Endothelial cell (in vitro differentiated cells): Measurements from ENCODE around the gene PPIL6. TPM values are rescaled to one million over a fixed set of nuclear protein-coding genes. Genes with fewer than 3 reads are reported as not detected.
"Not testable (repeated sequence)": the region's sequence is repeated elsewhere in the genome, so short reads cannot be mapped to it uniquely, and the experiment has no call there.

Experiments
- DNase-seq: peaks from one replicate; pipeline ENCODE4 v3.0.0; 2021; ENCODE audit warnings: low spot score
- H3K27ac Mint-ChIP-seq: one replicate; pipeline ENCODE4 v1.8.0; 2021; ENCODE audit warnings: mixed read lengths, inconsistent platforms; ENCODE audit not compliant: unreplicated experiment
- H3K27me3 Mint-ChIP-seq: one replicate; pipeline ENCODE4 v1.8.0; 2021; ENCODE audit warnings: mild to moderate bottlenecking, moderate library complexity, mixed read lengths, inconsistent platforms; ENCODE audit not compliant: unreplicated experiment
- H3K36me3 Mint-ChIP-seq: one replicate; pipeline ENCODE4 v1.8.0; 2021; ENCODE audit warnings: mild to moderate bottlenecking, low read depth, mixed read lengths, inconsistent platforms; ENCODE audit not compliant: unreplicated experiment
- H3K4me1 Mint-ChIP-seq: one replicate; pipeline ENCODE4 v1.8.0; 2021; ENCODE audit warnings: mild to moderate bottlenecking, mixed read lengths, inconsistent platforms; ENCODE audit not compliant: unreplicated experiment
- H3K4me3 Mint-ChIP-seq: one replicate; pipeline ENCODE4 v1.8.0; 2021; ENCODE audit warnings: mild to moderate bottlenecking, mixed read lengths, inconsistent platforms; ENCODE audit not compliant: unreplicated experiment
- H3K9me3 Mint-ChIP-seq: one replicate; pipeline ENCODE4 v1.8.0; 2021; ENCODE audit warnings: mixed read lengths, inconsistent platforms; ENCODE audit not compliant: unreplicated experiment
- CTCF ChIP-seq: fragments of 200-600 bp; sonication (generic); IDR thresholded peaks from one replicate; pipeline ENCODE4 v1.5.0; 2021; ENCODE audit warnings: antibody characterized with exemption; ENCODE audit not compliant: unreplicated experiment
- total RNA-seq: library from RNA; stranded (reverse); fragmentation: NEBNext Ultra II Directional; extraction: Animal tissue kit (Norgen Biotek cat#: 25700); gene quantifications from one replicate; pipeline ENCODE4 v1.2.1, GENCODE V29; 2021; ENCODE audit not compliant: unreplicated experiment

The PPIL6 gene
- total RNA-seq, 1 donor from 2014 or later, result 0.95 TPM

- TF ChIP-seq CTCF, result no peak
- H3K4me3 Mint-ChIP-seq, result no peak overlapping the region
- H3K27me3 Mint-ChIP-seq, result peaks cover 2% of the 10 kb centered on the region
- no peaks in the 10 kb centered on the region for H3K9me3 Mint-ChIP-seq
- no peak overlapping the region for H3K27ac Mint-ChIP-seq
- H3K36me3 Mint-ChIP-seq, result peaks cover 24% of the 10 kb centered on the region
- H3K4me1 Mint-ChIP-seq, result no peaks in the 10 kb centered on the region
- no peak for DNase-seq
These were observed 70.1 kb downstream of the PPIL6 start for GRCh38 chr6:109370336-109370735.

GRCh38 chr6:109369728-109370127, 70.7 kb downstream of the PPIL6 start:
- no peak for TF ChIP-seq CTCF
- Mint-ChIP-seq H3K9me3 (no peaks in the 10 kb centered on the region), H3K36me3 (peaks cover 23% of the 10 kb centered on the region), H3K4me3 (no peak overlapping the region), H3K4me1 (no peaks in the 10 kb centered on the region), H3K27ac (no peak overlapping the region), H3K27me3 (peaks cover 2% of the 10 kb centered on the region)
- no peak for DNase-seq

GRCh38 chr6:109364382-109365078, 75.9 kb downstream of the PPIL6 start:
- not testable (repeated sequence) for DNase-seq

GRCh38 chr6:109363753-109364152, 76.7 kb downstream of the PPIL6 start:
- Mint-ChIP-seq H3K36me3 (peaks cover 47% of the 10 kb centered on the region), H3K27ac (no peak overlapping the region), H3K9me3 (no peaks in the 10 kb centered on the region), H3K4me1 (no peaks in the 10 kb centered on the region), H3K27me3 (no peaks in the 10 kb centered on the region), H3K4me3 (no peak overlapping the region)
- DNase-seq, result no peak
- TF ChIP-seq CTCF, result no peak

More at GRCh38 chr6:109364382-109365078, 75.9 kb downstream of the PPIL6 start:
- not testable (repeated sequence) for H3K27me3 Mint-ChIP-seq, H3K27ac Mint-ChIP-seq, H3K4me3 Mint-ChIP-seq, H3K4me1 Mint-ChIP-seq, H3K9me3 Mint-ChIP-seq
- H3K36me3 Mint-ChIP-seq, result peaks cover 40% of the 10 kb centered on the region

- Mint-ChIP-seq H3K27ac (no peak overlapping the region), H3K27me3 (no peaks in the 10 kb centered on the region), H3K4me1 (no peaks in the 10 kb centered on the region), H3K4me3 (peak overlapping the region; percentile 15), H3K36me3 (peaks cover 62% of the 10 kb centered on the region), H3K9me3 (no peaks in the 10 kb centered on the region)
- TF ChIP-seq CTCF, result no peak
- no peak for DNase-seq
These were observed 78.1 kb downstream of the PPIL6 start for GRCh38 chr6:109362102-109362884.
